ENCODE data around the gene COMTD1. TPM values are rescaled to one million over a fixed set of nuclear protein-coding genes. Genes with fewer than 3 reads are reported as not detected.

COMTD1 gene
- total RNA-seq (10 to 100 TPM; 10.1 to 29.2 (median 15.8) TPM), polyA plus RNA-seq (10 to 100 TPM in 1 of 2 donors, 1 to 10 TPM in 1; 8.8 to 14.8 TPM), total RNA-seq (3.8 reads per million, percentile 19 among the genes with 10 or more reads in this experiment)

DNA sequence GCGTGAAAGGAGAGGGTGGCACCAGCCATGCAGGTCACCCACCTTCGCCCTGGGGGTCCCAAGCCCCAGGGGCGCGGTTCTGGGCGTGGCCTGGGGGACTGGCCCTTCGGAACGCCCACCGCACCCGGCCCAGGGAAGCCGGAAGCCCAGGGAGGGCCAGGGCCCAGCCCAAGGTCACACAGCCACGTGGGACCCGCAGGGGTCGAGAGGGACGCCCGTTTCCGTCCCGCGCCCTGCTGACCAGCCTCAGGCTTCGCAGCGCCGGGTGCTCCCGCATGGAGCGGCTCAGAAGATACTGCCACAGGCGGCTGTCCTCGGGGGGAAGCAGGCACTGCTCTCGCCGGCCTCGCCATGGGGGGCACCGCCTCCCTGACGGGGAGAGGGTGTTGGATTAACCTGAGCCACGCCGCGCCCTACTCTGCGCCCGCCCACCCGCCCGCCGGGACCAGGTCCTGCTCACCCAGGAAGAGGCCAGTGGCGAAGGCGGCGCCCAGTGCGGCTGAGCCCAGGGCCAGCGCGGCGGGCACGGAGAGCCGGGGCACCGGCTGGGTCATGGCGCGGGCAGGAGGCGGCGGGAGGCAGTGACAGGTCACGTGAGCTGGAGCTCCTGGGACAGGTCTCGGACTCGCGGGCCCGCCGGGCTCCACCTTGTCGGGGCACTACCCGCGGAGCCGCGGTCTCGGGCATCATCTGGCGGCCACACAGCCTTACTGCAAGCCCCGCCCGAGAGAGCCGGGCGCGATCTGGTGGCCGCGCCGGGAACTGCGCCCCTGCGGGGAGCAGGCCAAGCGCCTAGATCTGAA lies at the start of gene COMTD1:
Gene COMTD1 (minus strand): TSS at position 583 of the 803 bp plus-strand sequence. CDS start 29 bp downstream, at position 554.
- Histone ChIP-seq H3K27me3 (ENCODE audit: control insufficient read depth in 2 of 2, insufficient read depth in 2 of 2, low read length in 2 of 2) (no peaks in the 10 kb centered on the region), H3K4me1 (ENCODE audit: control insufficient read depth in 2 of 2, insufficient read depth in 2 of 2, low read length in 2 of 2) (peaks cover 4 to 11% of the 10 kb centered on the region in 2 donors), H3K4me3 (ENCODE audit: low read length) (peak within 1 kb of the TSS; percentile 80), H3K36me3 (ENCODE audit: control insufficient read depth in 2 of 3, insufficient read depth in 3 of 3, low read length in 3 of 3) (peaks cover 0 to 15% (median 11%) of the 10 kb centered on the region in 3 experiments), H3K27ac (ENCODE audit: low read depth, low read length) (peak within 1 kb of the TSS; percentile 78), H3K9me3 (ENCODE audit: control insufficient read depth in 2 of 3, low read length in 3 of 3) (no peaks in the 10 kb centered on the region)
- Mint-ChIP-seq H3K9me3 (no peaks in the 10 kb centered on the region), H3K36me3 (peaks cover 0 to 10% (median 8%) of the 10 kb centered on the region in 5 donors), H3K27me3 (no peaks in the 10 kb centered on the region), H3K4me3 (peak within 1 kb of the TSS; percentile 74 to 88 (median 82)), H3K4me1 (peaks cover 10 to 23% (median 16%) of the 10 kb centered on the region in 7 donors), H3K27ac (peak within 1 kb of the TSS; percentile 73 to 97 (median 86))
- DNase-seq (peak; percentile 82 to 96 (median 91)), ATAC-seq (peak; percentile 82)
- intact Hi-C loops (cut with micrococcal nuclease): loop anchor here (1.0 to 10.0 kb wide), 16 partner anchors 47 to 1361 kb away; partner anchors contain the start of genes CAMK2G (in 1 of the 2) and VCL (in 1 of the 2)
- ChIA-PET CTCF (interaction anchor here (0.6 to 8.6 kb wide), 14 partner anchors 9 to 1090 kb away, joined by 3 to 183 read pairs (median 4); partner anchors contain the start of genes SAMD8 and VDAC2), POLR2A (interaction anchor here (1.1 to 7.7 kb wide), 6 partner anchors 13 to 124 kb away, joined by 3 to 122 read pairs (median 6); partner anchors contain the start of genes SAMD8 and VDAC2)

DNA sequence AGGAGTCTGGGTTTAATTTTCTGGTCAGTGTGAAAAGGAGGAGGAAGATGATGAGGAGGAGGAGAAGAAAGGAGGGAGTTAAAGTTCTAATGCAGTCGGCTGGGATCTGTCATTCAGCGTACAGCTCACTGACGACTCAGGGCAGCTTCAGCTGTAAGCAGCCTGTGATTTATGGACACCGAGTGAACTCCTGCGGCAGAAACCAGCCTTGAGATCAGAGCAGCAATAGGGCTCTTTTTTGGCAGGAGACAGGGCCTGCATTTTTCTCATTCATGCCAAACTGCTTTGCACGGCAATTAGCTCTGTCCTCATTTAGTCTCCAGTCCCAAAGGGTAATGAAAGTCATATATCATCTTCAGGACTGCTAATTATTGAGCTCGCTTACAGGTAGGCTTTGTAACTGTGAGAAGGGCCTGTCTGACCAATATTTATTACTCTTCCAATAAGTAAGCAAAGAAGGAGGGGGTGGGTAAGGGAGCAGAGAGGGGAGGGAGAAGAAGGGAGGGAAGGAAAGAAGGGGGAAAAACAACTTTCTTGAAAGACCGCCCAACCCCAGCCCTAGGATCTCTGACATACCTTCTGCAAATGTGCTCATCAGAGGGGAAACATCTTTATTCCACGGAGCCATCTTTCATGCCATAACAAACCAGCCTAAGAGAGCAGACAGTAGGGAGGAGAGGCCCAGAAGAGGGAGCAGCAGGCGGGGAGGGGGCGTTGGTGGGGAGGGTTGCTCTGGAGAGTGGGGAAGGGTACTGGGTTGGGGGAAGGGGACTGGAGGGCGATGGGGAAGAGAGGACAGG lies 48.1 kb upstream of the COMTD1 start:
- intact Hi-C loops (cut with micrococcal nuclease): no loop called here
- Mint-ChIP-seq H3K4me3 (no peak overlapping the region), H3K4me1 (peaks cover 0 to 1% (median 0%) of the 10 kb centered on the region in 7 donors), H3K27me3 (peaks cover 22 to 49% (median 40%) of the 10 kb centered on the region in 5 donors), H3K27ac (no peak overlapping the region), H3K36me3 (no peaks in the 10 kb centered on the region), H3K9me3 (peaks cover 0 to 1% (median 0%) of the 10 kb centered on the region in 11 donors)
- Histone ChIP-seq H3K4me1 (ENCODE audit: control insufficient read depth in 2 of 2, insufficient read depth in 2 of 2, low read length in 2 of 2) (no peaks in the 10 kb centered on the region), H3K36me3 (ENCODE audit: control insufficient read depth in 2 of 3, insufficient read depth in 3 of 3, low read length in 3 of 3) (no peaks in the 10 kb centered on the region), H3K27me3 (ENCODE audit: control insufficient read depth in 2 of 2, insufficient read depth in 2 of 2, low read length in 2 of 2) (peaks cover 0 to 3% of the 10 kb centered on the region in 2 donors), H3K9me3 (ENCODE audit: control insufficient read depth in 2 of 3, low read length in 3 of 3) (no peaks in the 10 kb centered on the region), H3K4me3 (ENCODE audit: low read length) (no peak overlapping the region), H3K27ac (ENCODE audit: low read depth, low read length) (no peak overlapping the region)
- DNase-seq (no peak), ATAC-seq (no peak)
- POLR2A ChIA-PET: no interaction called here
- CTCF ChIA-PET: no interaction called here

DNA sequence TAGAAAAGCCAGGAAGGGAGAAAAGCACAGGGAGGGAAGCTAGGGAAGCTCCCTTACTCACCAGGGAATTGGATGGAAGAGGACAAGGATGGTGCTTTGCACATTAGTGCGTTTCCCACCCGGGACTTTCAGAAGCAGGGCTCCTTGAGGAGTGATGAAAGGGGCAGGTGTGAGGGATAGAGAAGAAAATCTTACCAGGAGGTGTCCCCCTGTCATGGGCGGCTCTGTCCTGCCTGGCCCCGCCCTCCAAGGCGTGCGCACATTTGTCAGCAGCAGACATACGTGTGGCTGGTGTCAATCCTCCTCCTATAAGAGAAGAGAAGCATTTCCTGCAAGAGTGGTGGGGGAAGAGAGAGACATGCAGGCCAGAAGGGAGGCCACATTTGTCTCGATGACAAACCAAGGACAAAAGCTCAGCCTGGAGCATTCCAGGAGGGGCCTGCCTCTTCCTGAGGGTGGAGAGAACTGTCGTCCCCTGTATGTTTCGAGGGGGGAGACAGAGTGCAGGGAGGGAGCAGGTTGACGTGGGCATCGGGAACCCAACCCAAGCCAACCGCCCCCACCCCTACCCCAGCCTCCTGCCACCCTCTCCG lies 47.4 kb upstream of the COMTD1 start:
- intact Hi-C loops (cut with micrococcal nuclease): no loop called here
- DNase-seq: no peak
- Mint-ChIP-seq H3K9me3 (no peaks in the 10 kb centered on the region), H3K4me1 (peaks cover 0 to 1% (median 0%) of the 10 kb centered on the region in 7 donors), H3K4me3 (peak overlapping the region in 1 of 10 donors; percentile 35), H3K36me3 (no peaks in the 10 kb centered on the region), H3K27ac (no peak overlapping the region), H3K27me3 (peaks cover 22 to 46% (median 40%) of the 10 kb centered on the region in 5 donors)
- Histone ChIP-seq H3K27ac (ENCODE audit: low read depth, low read length) (no peak overlapping the region), H3K9me3 (ENCODE audit: control insufficient read depth in 2 of 3, low read length in 3 of 3) (no peaks in the 10 kb centered on the region), H3K4me3 (ENCODE audit: low read length) (no peak overlapping the region), H3K27me3 (ENCODE audit: control insufficient read depth in 2 of 2, insufficient read depth in 2 of 2, low read length in 2 of 2) (peaks cover 0 to 3% of the 10 kb centered on the region in 2 donors), H3K4me1 (ENCODE audit: control insufficient read depth in 2 of 2, insufficient read depth in 2 of 2, low read length in 2 of 2) (no peaks in the 10 kb centered on the region), H3K36me3 (ENCODE audit: control insufficient read depth in 2 of 3, insufficient read depth in 3 of 3, low read length in 3 of 3) (no peaks in the 10 kb centered on the region)
- CTCF ChIA-PET: no interaction called here
- POLR2A ChIA-PET: no interaction called here
- ATAC-seq: no peak

DNA sequence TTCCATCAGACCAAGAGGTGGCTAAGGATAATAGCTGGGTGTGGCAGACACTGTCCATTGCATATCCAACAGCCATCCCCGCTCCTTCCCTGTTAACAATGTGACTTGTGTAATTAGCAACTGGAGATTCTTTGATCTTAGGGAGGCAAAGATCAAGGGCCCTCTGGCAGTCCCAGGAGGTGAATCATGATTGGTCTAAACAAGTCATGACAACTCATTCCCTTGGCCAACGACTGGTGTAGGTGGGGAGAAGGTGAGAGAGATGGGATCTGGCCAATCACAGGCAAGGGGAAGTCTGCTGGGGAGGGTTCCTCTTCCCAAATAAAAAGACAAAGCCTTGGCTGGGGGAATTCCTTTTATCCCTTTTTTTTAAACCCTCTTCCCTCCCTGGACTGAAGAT lies 46.2 kb upstream of the COMTD1 start:
- Histone ChIP-seq H3K27me3 (ENCODE audit: control insufficient read depth in 2 of 2, insufficient read depth in 2 of 2, low read length in 2 of 2) (peaks cover 0 to 3% of the 10 kb centered on the region in 2 donors), H3K4me1 (ENCODE audit: control insufficient read depth in 2 of 2, insufficient read depth in 2 of 2, low read length in 2 of 2) (no peaks in the 10 kb centered on the region), H3K9me3 (ENCODE audit: control insufficient read depth in 2 of 3, low read length in 3 of 3) (no peaks in the 10 kb centered on the region), H3K36me3 (ENCODE audit: control insufficient read depth in 2 of 3, insufficient read depth in 3 of 3, low read length in 3 of 3) (no peaks in the 10 kb centered on the region), H3K4me3 (ENCODE audit: low read length) (no peak overlapping the region), H3K27ac (ENCODE audit: low read depth, low read length) (no peak overlapping the region)
- H3K4me1 Mint-ChIP-seq: peaks cover 0 to 1% (median 0%) of the 10 kb centered on the region in 7 donors
- CTCF ChIA-PET: no interaction called here
- no peaks in the 10 kb centered on the region for H3K9me3 Mint-ChIP-seq
- POLR2A ChIA-PET: no interaction called here
- H3K4me3 Mint-ChIP-seq: no peak overlapping the region
- ATAC-seq (no peak), DNase-seq (no peak)
- intact Hi-C loops (cut with micrococcal nuclease): no loop called here
- H3K27me3 Mint-ChIP-seq: peaks cover 12 to 38% (median 33%) of the 10 kb centered on the region in 5 donors
- H3K27ac Mint-ChIP-seq: no peak overlapping the region
- no peaks in the 10 kb centered on the region for H3K36me3 Mint-ChIP-seq

DNA sequence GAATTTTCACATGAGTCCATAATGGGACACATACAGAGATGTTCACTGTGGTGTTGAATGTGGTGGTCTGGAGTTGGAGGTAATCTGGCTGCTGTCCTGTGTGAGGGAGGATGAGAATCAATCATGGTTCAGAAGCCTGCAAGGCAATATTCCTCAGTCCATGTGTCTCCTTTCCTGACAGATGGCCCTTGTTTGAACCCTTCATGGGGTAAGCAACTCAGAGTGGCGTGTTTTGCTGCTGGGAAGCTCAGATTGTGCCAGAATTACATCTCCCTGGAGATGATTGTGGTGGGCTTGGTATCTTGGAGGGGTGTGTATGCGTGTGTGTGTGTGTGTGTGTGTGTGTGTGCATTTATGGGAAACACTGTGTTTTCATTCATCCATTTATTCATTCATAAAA lies 44.5 kb upstream of the COMTD1 start:
- no peak for DNase-seq
- ChIA-PET CTCF (no interaction called here), POLR2A (no interaction called here)
- no peaks in the 10 kb centered on the region for H3K36me3 Mint-ChIP-seq
- peaks cover 0 to 1% (median 0%) of the 10 kb centered on the region in 7 donors for H3K4me1 Mint-ChIP-seq
- Histone ChIP-seq H3K27me3 (ENCODE audit: control insufficient read depth in 2 of 2, insufficient read depth in 2 of 2, low read length in 2 of 2) (peaks cover 0 to 3% of the 10 kb centered on the region in 2 donors), H3K4me3 (ENCODE audit: low read length) (no peak overlapping the region), H3K4me1 (ENCODE audit: control insufficient read depth in 2 of 2, insufficient read depth in 2 of 2, low read length in 2 of 2) (no peaks in the 10 kb centered on the region), H3K27ac (ENCODE audit: low read depth, low read length) (no peak overlapping the region), H3K9me3 (ENCODE audit: control insufficient read depth in 2 of 3, low read length in 3 of 3) (no peaks in the 10 kb centered on the region), H3K36me3 (ENCODE audit: control insufficient read depth in 2 of 3, insufficient read depth in 3 of 3, low read length in 3 of 3) (no peaks in the 10 kb centered on the region)
- no peaks in the 10 kb centered on the region for H3K9me3 Mint-ChIP-seq
- H3K4me3 Mint-ChIP-seq: no peak overlapping the region
- no peak for ATAC-seq
- intact Hi-C loops (cut with micrococcal nuclease): no loop called here
- no peak overlapping the region for H3K27ac Mint-ChIP-seq
- H3K27me3 Mint-ChIP-seq: peaks cover 12 to 38% (median 35%) of the 10 kb centered on the region in 5 donors

DNA sequence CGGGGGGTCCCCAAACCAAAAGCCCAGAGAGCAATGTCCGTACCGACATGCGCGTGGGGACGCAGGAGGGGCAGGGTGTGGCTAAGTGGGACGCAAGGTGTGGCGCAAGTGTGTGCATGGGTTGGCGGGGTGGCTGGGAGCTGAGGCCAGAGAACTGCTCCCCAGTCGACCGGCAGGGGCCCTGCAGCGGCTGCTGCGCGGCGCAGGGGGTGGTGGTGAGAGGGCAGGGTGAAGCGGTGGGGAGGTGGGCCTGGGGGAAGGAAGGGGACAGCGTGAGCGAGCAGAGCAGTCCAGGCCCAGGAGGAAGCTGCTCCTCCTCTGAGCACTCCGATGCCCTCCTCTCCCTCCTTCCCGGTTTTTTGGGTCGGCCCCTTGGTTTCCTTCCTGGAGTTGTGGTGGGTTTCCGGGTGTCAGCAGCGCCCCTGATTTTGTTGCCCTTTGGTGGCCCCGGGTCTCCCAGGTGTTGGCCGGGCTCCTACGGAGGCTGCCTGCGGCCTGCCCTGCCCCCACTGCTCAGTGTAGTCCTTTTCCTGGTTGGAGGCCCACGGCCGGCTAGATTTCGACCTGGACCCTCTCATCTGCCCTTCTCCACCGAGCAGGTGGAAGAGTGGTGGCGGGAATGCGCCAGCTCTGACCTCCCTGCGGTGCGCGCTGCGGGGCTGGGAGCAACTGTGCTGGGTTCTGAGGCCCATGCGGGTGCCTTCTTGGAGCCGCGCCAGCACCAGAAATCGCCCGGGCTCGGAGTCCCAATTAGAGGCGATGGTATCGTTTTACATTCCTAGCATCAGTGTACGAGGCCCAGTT lies 40.5 kb upstream of the COMTD1 start:
- Mint-ChIP-seq H3K27ac (no peak overlapping the region), H3K27me3 (peaks cover 6 to 24% (median 18%) of the 10 kb centered on the region in 5 donors), H3K36me3 (peaks cover 0 to 3% (median 0%) of the 10 kb centered on the region in 5 donors), H3K9me3 (no peaks in the 10 kb centered on the region), H3K4me1 (no peaks in the 10 kb centered on the region), H3K4me3 (no peak overlapping the region)
- ChIA-PET CTCF (no interaction called here), POLR2A (no interaction called here)
- H3K36me3 ChIP-seq (ENCODE audit: control insufficient read depth in 2 of 3, insufficient read depth in 3 of 3, low read length in 3 of 3): no peaks in the 10 kb centered on the region
- DNase-seq (no peak), ATAC-seq (no peak)
- no peak overlapping the region for H3K4me3 ChIP-seq (ENCODE audit: low read length)
- intact Hi-C loops (cut with micrococcal nuclease): no loop called here
- H3K9me3 ChIP-seq (ENCODE audit: control insufficient read depth in 2 of 3, low read length in 3 of 3): no peaks in the 10 kb centered on the region
- H3K4me1 ChIP-seq (ENCODE audit: control insufficient read depth in 2 of 2, insufficient read depth in 2 of 2, low read length in 2 of 2): no peaks in the 10 kb centered on the region
- H3K27ac ChIP-seq (ENCODE audit: low read depth, low read length): no peak overlapping the region
- H3K27me3 ChIP-seq (ENCODE audit: control insufficient read depth in 2 of 2, insufficient read depth in 2 of 2, low read length in 2 of 2): no peaks in the 10 kb centered on the region
